ENCODE data around the gene MED12.
A peak's percentile ranks its signal among the peaks of the same experiment; 100 is the strongest.
"Not testable (repeated sequence)": the region's sequence is repeated elsewhere in the genome, so short reads cannot be mapped to it uniquely, and the experiment has no call there.

The MED12 gene

DNA sequence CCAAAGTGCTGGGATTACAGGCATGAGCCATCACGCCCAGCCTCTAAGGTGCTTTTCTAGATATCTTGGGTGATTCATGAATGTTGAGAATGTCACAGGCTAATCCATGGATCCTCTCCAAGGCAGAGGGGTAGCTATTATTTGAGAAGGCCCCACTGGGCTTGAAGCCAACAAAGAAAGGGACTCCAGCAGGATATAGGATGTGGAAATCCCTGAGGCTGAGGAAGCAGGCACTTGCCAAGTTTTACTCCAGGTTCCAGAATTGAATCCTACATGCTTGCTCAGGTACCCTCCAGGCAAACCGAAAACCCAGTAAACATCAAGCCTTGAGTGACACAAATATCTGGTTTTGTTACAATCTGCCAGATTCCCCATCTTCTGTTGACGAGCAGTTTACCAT lies 42.1 kb downstream of the MED12 start:
- TF ChIP-seq GATA1 (IDR thresholded peaks at IDR 0.05; ENCODE audit: low read depth, low read length) (no peak), POLR2A (IDR thresholded peaks at IDR 0.05; ENCODE audit: low read length) (no peak)
- no peak for DNase-seq

DNA sequence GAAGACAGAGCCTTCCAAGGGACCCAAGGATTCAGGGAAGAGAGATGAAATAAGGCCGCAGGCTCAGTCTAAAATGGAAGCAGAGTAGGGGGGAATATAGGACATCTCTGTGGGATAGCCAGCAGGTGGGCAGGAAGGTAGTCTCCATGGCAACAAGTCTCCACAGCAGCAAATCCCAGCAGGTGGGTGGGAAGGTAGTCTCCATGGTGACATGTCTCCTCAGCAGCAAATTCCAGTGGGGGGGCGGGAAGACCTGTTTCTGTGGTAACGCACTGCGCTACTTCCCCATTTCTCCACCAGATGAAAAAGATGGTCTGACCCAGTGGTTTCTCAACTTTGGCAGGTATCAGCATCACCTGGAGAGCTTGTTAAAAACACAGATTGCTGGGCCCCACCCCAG lies 44.6 kb downstream of the MED12 start:
- no peak for DNase-seq
- TF ChIP-seq POLR2A (IDR thresholded peaks at IDR 0.05; ENCODE audit: low read length) (no peak), GATA1 (IDR thresholded peaks at IDR 0.05; ENCODE audit: low read depth, low read length) (no peak)

- no peak for TF ChIP-seq GATA1 (IDR thresholded peaks at IDR 0.05; ENCODE audit: low read depth, low read length)
- no peak for TF ChIP-seq POLR2A (IDR thresholded peaks at IDR 0.05; ENCODE audit: low read length)
- DNase-seq, result no peak
These were observed 45.7 kb downstream of the MED12 start for GRCh38 chrX:71164071-71164470.

GRCh38 chrX:71166461-71166860 lies 48.1 kb downstream of the MED12 start:
- no peak for DNase-seq
- no peak for TF ChIP-seq POLR2A (IDR thresholded peaks at IDR 0.05; ENCODE audit: low read length)
- TF ChIP-seq GATA1 (IDR thresholded peaks at IDR 0.05; ENCODE audit: low read depth, low read length), result no peak

DNA sequence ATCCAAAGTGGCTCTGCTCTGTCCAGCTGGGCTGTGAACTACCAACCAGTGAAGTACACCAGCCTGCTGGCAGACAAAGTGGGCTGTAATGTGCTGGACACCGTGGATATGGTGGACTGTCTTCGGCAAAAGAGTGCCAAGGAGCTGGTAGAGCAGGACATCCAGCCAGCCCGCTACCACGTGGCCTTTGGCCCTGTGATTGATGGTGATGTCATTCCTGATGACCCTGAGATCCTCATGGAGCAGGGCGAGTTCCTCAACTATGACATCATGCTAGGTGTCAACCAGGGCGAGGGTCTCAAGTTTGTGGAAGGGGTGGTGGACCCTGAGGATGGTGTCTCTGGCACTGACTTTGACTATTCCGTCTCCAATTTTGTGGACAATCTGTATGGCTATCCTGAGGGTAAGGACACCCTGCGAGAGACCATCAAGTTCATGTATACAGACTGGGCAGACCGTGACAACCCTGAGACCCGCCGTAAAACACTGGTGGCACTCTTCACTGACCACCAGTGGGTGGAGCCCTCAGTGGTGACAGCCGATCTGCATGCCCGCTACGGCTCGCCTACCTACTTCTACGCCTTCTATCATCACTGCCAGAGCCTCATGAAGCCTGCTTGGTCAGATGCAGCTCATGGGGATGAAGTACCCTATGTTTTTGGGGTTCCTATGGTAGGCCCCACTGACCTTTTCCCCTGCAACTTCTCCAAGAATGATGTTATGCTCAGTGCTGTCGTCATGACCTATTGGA lies 48.8 kb downstream of the MED12 start:
- no peak for DNase-seq
- TF ChIP-seq POLR2A (IDR thresholded peaks at IDR 0.05; ENCODE audit: low read length) (no peak), GATA1 (IDR thresholded peaks at IDR 0.05; ENCODE audit: low read depth, low read length) (no peak)

- DNase-seq, result peak; percentile 27 to 44
- no peak for TF ChIP-seq POLR2A (IDR thresholded peaks at IDR 0.05; ENCODE audit: low read length)
- TF ChIP-seq GATA1 (IDR thresholded peaks at IDR 0.05; ENCODE audit: low read depth, low read length), result no peak
These were observed 49.7 kb downstream of the MED12 start for GRCh38 chrX:71168134-71168533.

DNA sequence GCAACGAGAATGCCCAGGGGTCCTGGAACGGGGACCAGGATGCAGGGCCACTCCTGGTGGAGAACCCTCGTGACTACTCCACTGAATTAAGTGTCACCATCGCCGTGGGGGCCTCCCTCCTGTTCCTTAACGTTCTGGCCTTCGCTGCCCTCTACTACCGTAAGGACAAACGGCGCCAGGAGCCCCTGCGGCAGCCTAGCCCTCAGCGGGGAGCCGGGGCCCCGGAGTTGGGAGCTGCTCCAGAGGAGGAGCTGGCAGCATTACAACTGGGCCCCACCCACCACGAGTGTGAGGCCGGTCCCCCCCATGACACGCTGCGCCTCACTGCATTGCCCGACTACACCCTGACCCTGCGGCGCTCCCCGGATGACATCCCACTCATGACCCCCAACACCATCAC lies 51.2 kb downstream of the MED12 start:
- TF ChIP-seq POLR2A (IDR thresholded peaks at IDR 0.05; ENCODE audit: low read length) (no peak), GATA1 (IDR thresholded peaks at IDR 0.05; ENCODE audit: low read depth, low read length) (no peak)
- DNase-seq, result no peak

GRCh38 chrX:71170660-71171059 lies 52.3 kb downstream of the MED12 start:
- DNase-seq, result no peak
- TF ChIP-seq GATA1 (IDR thresholded peaks at IDR 0.05; ENCODE audit: low read depth, low read length), result no peak
- no peak for TF ChIP-seq POLR2A (IDR thresholded peaks at IDR 0.05; ENCODE audit: low read length)

- no peak for DNase-seq
These were observed 52.9 kb downstream of the MED12 start for GRCh38 chrX:71171110-71171801.

GRCh38 chrX:71173440-71173839 lies 55.0 kb downstream of the MED12 start:
- no peak for DNase-seq
- TF ChIP-seq POLR2A (IDR thresholded peaks at IDR 0.05; ENCODE audit: low read length) (no peak), GATA1 (IDR thresholded peaks at IDR 0.05; ENCODE audit: low read depth, low read length) (no peak)

More at GRCh38 chrX:71171110-71171801, 52.9 kb downstream of the MED12 start:
- TF ChIP-seq POLR2A (IDR thresholded peaks at IDR 0.05; ENCODE audit: low read length) (no peak), GATA1 (IDR thresholded peaks at IDR 0.05; ENCODE audit: low read depth, low read length) (no peak)

DNA sequence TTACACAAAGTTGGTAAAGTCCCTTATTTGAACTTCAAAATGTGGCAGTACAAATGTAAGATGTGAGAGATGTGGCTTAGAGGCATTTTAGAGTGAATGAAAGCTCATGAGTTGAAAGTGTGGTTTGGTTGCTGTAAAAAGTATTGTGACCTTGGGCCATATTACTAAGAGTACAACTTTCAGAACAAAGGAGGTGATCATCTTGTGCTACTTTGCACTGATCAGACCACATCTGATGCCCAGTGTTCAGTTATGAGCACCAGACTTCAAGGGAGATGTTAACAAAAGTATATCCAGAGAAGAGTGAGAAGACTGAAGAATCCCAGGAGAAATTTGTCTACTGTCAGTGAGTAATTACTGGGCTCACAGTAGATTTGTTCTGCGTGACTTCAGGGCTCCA lies 56.4 kb downstream of the MED12 start:
- no peak for DNase-seq
- TF ChIP-seq GATA1 (IDR thresholded peaks at IDR 0.05; ENCODE audit: low read depth, low read length), result no peak
- TF ChIP-seq POLR2A (IDR thresholded peaks at IDR 0.05; ENCODE audit: low read length), result no peak

DNA sequence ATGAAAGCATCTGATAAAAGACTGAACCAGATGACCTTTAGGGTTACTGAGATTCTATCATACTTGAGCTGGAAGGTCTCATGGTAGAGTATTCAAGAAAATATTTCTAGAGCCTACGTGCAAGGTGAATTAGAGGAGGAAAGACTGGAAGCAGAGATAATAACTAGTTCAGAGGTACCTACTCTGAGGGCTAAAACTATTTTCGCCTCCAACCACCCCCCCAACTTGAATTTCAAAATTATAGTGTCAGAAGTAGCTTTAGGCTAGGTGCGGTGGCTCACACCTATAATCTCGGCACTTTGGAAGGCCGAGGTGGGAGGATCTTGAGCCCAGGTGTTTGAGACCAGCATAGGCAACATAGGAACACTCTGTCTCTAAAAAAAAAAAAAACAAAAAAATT lies 57.1 kb downstream of the MED12 start:
- no peak for DNase-seq
- TF ChIP-seq GATA1 (IDR thresholded peaks at IDR 0.05; ENCODE audit: low read depth, low read length) (no peak), POLR2A (IDR thresholded peaks at IDR 0.05; ENCODE audit: low read length) (no peak)

GRCh38 chrX:71177327-71177726 lies 58.9 kb downstream of the MED12 start:
- peak; percentile 3 to 13 for DNase-seq
- TF ChIP-seq GATA1 (IDR thresholded peaks at IDR 0.05; ENCODE audit: low read depth, low read length) (no peak), POLR2A (IDR thresholded peaks at IDR 0.05; ENCODE audit: low read length) (no peak)

DNA sequence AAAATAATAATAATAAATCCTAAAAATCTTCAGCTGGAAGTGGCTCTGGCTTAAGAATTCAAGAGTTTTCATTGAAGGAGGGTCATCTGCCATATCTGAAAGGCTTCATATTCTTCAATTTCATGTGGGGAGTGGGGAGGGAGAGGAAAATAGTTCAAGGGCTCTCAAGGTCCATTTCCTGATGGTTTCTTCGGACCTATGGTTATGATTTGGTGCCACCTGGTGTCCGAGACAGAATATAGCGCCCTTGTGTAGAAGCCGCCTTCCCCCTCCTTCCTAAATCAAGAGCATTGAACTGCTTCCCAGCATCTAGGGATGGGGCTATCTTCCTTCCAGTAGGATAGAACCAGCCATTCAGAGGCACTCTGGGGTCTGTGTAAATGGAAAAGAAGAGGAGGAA lies 60.5 kb downstream of the MED12 start:
- TF ChIP-seq POLR2A (IDR thresholded peaks at IDR 0.05; ENCODE audit: low read length) (no peak), GATA1 (IDR thresholded peaks at IDR 0.05; ENCODE audit: low read depth, low read length) (no peak)
- DNase-seq, result peak; percentile 73 to 86

GRCh38 chrX:71180579-71181265 lies 62.3 kb downstream of the MED12 start:
- DNase-seq, result not testable (repeated sequence)
